ENCODE data around the gene TMEM207.
A peak's percentile ranks its signal among the peaks of the same experiment; 100 is the strongest.
"Not testable (repeated sequence)": the region's sequence is repeated elsewhere in the genome, so short reads cannot be mapped to it uniquely, and the experiment has no call there.

Gene TMEM207
- 0 reads per million in 3 experiments for total RNA-seq

GRCh38 chr3:190449801-190450200, at the start of gene TMEM207:
TMEM207 (minus strand) TSS chr3:190449901; CDS start chr3:190449809, 92 bp downstream.
- no peak for DNase-seq

DNA sequence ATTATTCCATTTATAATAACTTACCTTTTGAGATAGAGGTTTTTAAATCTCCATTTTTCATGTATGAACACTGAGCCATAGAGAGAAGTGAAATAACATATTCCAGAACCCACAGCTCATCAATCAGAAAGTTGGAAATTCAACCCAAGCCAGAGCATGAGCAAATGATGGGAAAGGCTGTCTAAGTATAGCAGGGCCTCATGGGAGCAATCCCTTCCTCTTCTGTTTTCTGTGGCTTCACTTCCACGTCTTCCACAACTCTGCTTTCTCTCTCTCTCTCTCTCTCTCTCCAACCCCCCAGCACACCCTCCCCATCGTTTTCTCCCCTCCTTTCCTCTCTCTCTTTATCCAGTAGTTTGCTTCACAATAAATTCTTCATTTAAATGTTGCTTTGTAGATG, 49.4 kb upstream of the TMEM207 start:
- DNase-seq: no peak

GRCh38 chr3:190498293-190498692, 48.6 kb upstream of the TMEM207 start:
- DNase-seq: no peak

GRCh38 chr3:190497811-190498210, 48.1 kb upstream of the TMEM207 start:
- DNase-seq: no peak

DNA sequence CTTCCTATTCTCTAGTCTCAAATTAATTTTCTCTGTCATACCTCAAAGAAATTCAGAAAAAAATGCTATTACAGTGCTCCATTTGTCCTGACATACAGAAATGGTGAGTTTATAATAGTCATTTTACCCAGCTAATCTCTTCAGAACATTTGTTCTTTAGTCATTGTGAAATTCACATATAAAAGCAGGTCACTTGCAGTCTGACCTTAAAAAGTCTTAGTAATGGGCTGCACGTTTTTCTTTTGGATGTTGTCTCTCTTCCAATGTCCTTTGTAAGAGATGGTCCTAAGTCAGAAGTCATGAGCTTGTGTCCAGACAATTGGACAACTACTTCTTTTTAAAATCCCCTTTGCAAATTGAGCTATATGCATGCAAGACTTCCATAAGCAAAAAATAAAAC, 47.2 kb upstream of the TMEM207 start:
- DNase-seq: no peak

DNA sequence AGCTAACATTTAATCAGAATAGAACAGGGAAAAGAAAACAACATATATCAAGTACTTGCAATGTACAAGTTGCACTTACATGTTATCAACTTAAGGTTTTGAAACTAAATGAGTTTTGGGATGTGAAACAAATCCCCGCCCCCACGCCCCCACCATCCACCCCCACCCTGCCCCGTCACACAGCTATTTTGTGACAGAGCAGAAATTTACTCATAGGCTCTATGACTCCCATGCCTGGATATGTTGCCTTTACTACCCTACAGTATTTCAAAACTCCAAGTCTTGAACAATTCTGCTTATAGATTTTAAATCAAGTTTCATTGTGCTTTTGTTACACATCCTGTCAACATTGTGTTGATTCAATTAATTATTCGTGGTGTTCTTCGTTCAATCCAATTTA, 46.1 kb upstream of the TMEM207 start:
- no peak for DNase-seq

- no peak for DNase-seq
Measured at GRCh38 chr3:190495354-190495753, 45.7 kb upstream of the TMEM207 start.

- no peak for DNase-seq
Measured at GRCh38 chr3:190494907-190495306, 45.2 kb upstream of the TMEM207 start.

DNA sequence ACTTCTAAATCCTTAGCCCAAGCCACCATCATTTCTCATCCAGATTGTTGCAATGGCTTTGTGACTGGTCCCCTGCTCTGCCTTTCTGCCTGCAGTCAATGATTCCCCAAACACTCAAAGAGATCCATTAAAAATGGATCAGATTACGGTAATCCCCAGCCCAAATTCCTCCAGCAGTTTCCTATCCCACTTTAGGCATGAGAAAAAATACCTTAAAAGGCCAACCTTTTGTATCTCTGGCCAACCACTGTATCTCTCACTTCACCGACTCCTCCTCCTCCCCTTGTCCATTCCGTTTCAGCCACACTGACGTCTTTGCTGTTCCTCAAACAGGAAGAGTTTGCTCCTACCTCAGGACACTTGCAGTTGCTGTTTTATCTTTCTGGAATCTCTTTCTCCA, 43.3 kb upstream of the TMEM207 start:
- DNase-seq: no peak

GRCh38 chr3:190492129-190492528, 42.4 kb upstream of the TMEM207 start:
- no peak for DNase-seq

GRCh38 chr3:190491533-190492054, 41.9 kb upstream of the TMEM207 start:
- DNase-seq: no peak

- no peak for DNase-seq
Measured at GRCh38 chr3:190486908-190487607, 37.4 kb upstream of the TMEM207 start.

- no peak for DNase-seq
Measured at GRCh38 chr3:190486533-190486864, 36.8 kb upstream of the TMEM207 start.

DNA sequence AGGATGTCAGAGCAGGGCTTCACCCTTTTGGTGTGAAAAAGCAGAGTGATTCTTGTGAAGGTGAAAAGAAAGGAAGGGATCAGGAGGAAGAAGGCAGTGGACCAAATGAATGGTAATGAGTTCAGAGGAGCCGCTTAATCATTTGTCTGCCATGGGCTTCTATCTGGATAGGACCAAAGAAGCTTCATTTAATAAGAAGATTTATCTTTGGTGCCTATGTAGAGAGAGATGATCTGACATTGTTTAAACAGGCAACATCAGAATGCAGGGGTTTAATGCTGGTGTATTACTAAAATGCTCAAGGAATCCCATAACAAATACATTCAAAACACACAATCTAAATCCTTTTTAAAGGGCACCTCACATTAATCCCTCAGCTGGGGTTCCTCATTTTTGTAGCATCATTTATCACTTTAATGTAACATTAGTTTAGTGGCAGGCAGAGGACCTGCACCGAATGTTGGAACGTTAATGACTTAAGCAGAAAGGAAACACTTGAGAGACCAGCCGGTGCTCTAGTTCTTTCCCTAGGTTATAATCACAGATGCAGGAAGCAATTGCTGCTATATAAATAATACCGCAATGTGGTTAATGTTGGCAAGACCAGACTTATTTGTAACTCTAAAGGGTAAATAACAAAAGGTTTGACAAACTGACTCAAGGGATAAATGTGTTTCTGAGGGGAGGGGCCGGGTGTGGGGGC, 36.3 kb upstream of the TMEM207 start:
- no peak for DNase-seq

DNA sequence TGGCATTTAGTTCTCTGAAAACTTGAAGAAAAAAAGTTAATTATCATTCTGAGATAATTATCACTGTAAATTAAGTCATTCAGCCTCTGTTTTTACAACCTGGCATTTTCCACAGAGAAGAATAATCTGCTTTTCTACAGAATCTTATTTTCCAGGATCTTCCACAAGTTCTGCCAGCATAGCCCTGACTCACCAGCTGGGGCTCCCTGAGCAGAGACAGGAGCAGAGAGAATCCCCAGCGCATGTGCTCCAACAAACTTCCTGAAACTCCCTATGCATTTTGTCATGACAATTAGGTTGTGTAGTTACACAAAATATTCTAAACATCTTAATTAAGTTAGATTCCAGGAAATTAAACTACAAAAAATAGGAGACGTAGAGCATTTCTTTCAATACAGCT, 32.1 kb upstream of the TMEM207 start:
- no peak for DNase-seq

DNA sequence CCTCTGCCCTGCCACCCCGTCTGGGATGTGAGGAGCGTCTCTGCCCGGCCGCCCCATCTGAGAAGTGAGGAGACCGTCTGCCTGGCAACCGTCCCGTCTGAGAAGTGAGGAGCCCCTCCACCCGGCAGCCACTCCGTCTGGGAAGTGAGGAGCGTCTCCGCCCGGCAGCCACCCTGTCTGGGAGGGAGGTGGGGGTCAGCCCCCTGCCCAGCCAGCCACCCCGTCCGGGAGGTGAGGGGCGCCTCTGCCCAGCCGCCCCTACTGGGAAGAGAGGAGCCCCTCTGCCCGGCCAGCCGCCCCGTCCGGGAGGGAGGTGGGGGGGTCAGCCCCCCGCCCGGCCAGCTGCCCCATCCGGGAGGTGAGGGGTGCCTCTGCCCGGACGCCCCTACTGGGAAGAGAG, 23.6 kb upstream of the TMEM207 start:
- DNase-seq: not testable (repeated sequence)

- no peak for DNase-seq
Measured at GRCh38 chr3:190467922-190468321, 18.2 kb upstream of the TMEM207 start.

- no peak for DNase-seq
Measured at GRCh38 chr3:190458040-190458439, 8.3 kb upstream of the TMEM207 start.

- no peak for DNase-seq
Measured at GRCh38 chr3:190456770-190457169, 7.1 kb upstream of the TMEM207 start.

- DNase-seq: no peak
Measured at GRCh38 chr3:190455828-190456227, 6.1 kb upstream of the TMEM207 start.

DNA sequence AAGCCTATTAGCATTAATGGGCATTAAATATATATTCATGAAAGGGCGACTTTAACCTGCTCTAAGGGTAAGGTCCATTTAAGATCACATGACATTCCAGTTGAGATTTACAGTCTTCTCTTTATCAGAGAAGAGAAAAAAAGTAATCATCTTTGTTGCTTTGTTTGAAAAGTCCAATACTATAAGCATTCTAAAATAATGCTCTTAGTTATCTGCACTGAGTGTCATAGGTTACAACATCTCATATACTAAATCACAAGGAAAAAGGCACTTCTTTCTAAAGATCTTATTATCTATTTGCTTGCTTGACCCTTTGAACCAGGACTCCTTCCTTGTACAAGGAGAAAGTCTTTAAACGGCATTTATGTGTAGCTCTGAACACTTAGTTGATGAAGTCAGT, 1.4 kb downstream of the TMEM207 start:
- DNase-seq: no peak

GRCh38 chr3:190446573-190447279, 3.0 kb downstream of the TMEM207 start:
- peak; percentile 19 for DNase-seq

GRCh38 chr3:190444576-190445145, 5.0 kb downstream of the TMEM207 start:
- no peak for DNase-seq

Data from central memory CD4-positive, alpha-beta T cell (primary cell).